Uterus (tissue), 2 donors: Measurements from ENCODE around the gene DNAJC4.

Experiments
- POLR2A ChIP-seq, 2 donors: fragments of 450-650 bp; IDR thresholded peaks; one replicate each; pipeline ENCODE4 v1.6.1; 2016; ENCODE audit warnings: antibody characterized with exemption in 2 of 2, mild to moderate bottlenecking in 1 of 2, moderate library complexity in 1 of 2
- TF ChIP-seq, protein P1 (sequence below), 4 experiments: fragments of 200-600 bp in 2 of 4; fragments of 450-650 bp in 2 of 4; sonication (generic) in 2 of 4; IDR thresholded peaks; one replicate each; pipeline ENCODE4 v1.5.1; 2016 to 2019; ENCODE audit warnings: antibody characterized with exemption in 4 of 4, mild to moderate bottlenecking in 2 of 4, moderate library complexity in 1 of 4

DNA sequence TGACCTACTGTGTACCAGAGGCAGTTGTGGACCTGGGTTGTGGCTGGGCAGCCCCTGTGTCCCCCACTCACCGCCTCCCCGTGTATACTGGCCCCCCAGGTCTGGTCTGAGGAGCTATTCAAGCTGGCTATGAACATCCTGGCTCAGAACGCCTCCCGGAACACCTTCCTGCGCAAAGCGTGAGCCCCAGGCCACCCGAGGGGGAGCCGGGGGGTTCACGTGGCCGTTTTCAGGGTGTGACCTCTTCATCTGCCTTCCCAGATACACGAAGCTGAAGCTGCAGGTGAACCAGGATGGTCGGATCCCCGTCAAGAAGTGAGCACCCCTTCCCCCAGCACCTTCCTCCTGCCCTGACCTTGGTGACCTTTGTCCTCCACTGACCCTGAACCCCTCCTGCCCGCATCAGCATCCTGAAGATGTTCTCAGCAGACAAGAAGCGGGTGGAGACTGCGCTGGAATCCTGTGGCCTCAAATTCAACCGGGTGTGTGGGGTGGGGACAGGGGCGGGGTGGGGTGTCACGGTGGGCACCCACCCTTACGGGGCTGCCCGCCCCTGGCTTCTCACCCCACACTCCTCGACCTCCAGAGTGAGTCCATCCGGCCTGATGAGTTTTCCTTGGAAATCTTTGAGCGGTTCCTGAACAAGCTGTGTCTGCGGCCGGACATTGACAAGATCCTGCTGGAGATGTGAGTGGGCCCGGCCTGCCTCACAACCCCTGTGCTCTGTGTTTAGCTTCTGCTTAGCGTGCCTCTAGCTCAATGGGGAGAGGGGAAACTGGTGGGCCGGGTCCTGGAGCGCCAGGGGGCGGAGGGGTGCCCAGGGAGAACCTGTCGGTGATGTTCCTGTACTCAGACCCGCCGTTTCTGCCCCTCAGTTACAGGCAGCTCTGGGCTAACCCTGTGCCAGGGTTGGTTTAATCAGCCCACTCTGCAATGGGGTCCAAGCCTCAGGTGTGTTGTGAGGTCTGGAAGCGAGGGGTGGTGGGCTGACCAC, 25.1 kb downstream of the DNAJC4 start:
- no peak for TF ChIP-seq POLR2A (IDR thresholded peaks at IDR 0.05)
- TF ChIP-seq, protein P1, sequence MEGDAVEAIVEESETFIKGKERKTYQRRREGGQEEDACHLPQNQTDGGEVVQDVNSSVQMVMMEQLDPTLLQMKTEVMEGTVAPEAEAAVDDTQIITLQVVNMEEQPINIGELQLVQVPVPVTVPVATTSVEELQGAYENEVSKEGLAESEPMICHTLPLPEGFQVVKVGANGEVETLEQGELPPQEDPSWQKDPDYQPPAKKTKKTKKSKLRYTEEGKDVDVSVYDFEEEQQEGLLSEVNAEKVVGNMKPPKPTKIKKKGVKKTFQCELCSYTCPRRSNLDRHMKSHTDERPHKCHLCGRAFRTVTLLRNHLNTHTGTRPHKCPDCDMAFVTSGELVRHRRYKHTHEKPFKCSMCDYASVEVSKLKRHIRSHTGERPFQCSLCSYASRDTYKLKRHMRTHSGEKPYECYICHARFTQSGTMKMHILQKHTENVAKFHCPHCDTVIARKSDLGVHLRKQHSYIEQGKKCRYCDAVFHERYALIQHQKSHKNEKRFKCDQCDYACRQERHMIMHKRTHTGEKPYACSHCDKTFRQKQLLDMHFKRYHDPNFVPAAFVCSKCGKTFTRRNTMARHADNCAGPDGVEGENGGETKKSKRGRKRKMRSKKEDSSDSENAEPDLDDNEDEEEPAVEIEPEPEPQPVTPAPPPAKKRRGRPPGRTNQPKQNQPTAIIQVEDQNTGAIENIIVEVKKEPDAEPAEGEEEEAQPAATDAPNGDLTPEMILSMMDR (IDR thresholded peaks at IDR 0.05): no peak
